H9 (cell line): ENCODE results near the gene ETV5. TPM values are rescaled to one million over a fixed set of nuclear protein-coding genes. Genes with fewer than 3 reads are reported as not detected.
A peak's percentile ranks its signal among the peaks of the same experiment; 100 is the strongest.

Experiments
- DNase-seq: peaks from one replicate; pipeline ENCODE4 v3.0.0-alpha.2; 2017
- H2AFZ ChIP-seq: one replicate; pipeline ENCODE4 v1.6.1; 2013; ENCODE audit warnings: mild to moderate bottlenecking, low read length, control low read depth, moderate library complexity
- H2AK5ac ChIP-seq: 2 replicates; pipeline ENCODE4 v1.6.1; 2013; ENCODE audit warnings: low read length, control low read depth, mixed read lengths; ENCODE audit not compliant: insufficient read length
- H2BK120ac ChIP-seq: one replicate; pipeline ENCODE4 v1.6.1; 2013; ENCODE audit warnings: low read depth, mild to moderate bottlenecking, low read length, control low read depth, inconsistent platforms; ENCODE audit not compliant: poor library complexity, severe bottlenecking
- H2BK12ac ChIP-seq: 2 replicates; pipeline ENCODE4 v1.6.1; 2013; ENCODE audit warnings: low read length, control low read depth, mixed read lengths, low read depth; ENCODE audit not compliant: insufficient read length
- H2BK15ac ChIP-seq: 2 replicates; pipeline ENCODE4 v1.6.1; 2013; ENCODE audit warnings: low read depth, low read length, control low read depth
- H2BK20ac ChIP-seq: one replicate; pipeline ENCODE4 v1.6.1; 2013; ENCODE audit warnings: low read depth, mild to moderate bottlenecking, low read length, control low read depth, inconsistent platforms; ENCODE audit not compliant: poor library complexity, severe bottlenecking
- H2BK5ac ChIP-seq: 2 replicates; pipeline ENCODE4 v1.6.1; 2013; ENCODE audit warnings: low read length, control low read depth, mixed read lengths; ENCODE audit not compliant: insufficient read length
- H3K14ac ChIP-seq: 2 replicates; pipeline ENCODE4 v1.6.1; 2013; ENCODE audit warnings: low read length, control low read depth; ENCODE audit not compliant: insufficient read depth
- H3K18ac ChIP-seq: 2 replicates; pipeline ENCODE4 v1.6.1; 2013; ENCODE audit warnings: low read depth, mild to moderate bottlenecking, mixed read lengths, low read length, control low read depth; ENCODE audit not compliant: insufficient read length
- H3K23ac ChIP-seq: 2 replicates; pipeline ENCODE4 v1.6.1; 2013; ENCODE audit warnings: low read length, control low read depth, mixed read lengths, low read depth; ENCODE audit not compliant: insufficient read length
- H3K23me2 ChIP-seq: 2 replicates; pipeline ENCODE4 v1.6.1; 2013; ENCODE audit warnings: low read depth, mild to moderate bottlenecking, mixed read lengths, low read length, control low read depth; ENCODE audit not compliant: insufficient read length, poor library complexity, severe bottlenecking
- H3K27ac ChIP-seq: 2 replicates; pipeline ENCODE4 v1.5.1; 2013; ENCODE audit warnings: low read length, control low read depth, mixed read lengths, low read depth; ENCODE audit not compliant: insufficient read length
- H3K27me3 ChIP-seq: 2 replicates; pipeline ENCODE4 v1.6.1; 2013; ENCODE audit warnings: low read length, control low read depth, inconsistent platforms; ENCODE audit not compliant: insufficient read depth
- H3K4ac ChIP-seq: 2 replicates; pipeline ENCODE4 v1.6.1; 2013; ENCODE audit warnings: low read depth, mild to moderate bottlenecking, control low read depth, inconsistent platforms, low read length, moderate library complexity
- H3K4me1 ChIP-seq: 2 replicates; pipeline ENCODE4 v1.6.1; 2013; ENCODE audit warnings: low read length, control low read depth, inconsistent platforms; ENCODE audit not compliant: insufficient read depth
- H3K4me2 ChIP-seq: 2 replicates; pipeline ENCODE4 v1.6.1; 2013; ENCODE audit warnings: low read length, control low read depth, mixed read lengths; ENCODE audit not compliant: insufficient read length, insufficient read depth
- H3K56ac ChIP-seq: 2 replicates; pipeline ENCODE4 v1.6.1; 2013; ENCODE audit warnings: low read depth, mild to moderate bottlenecking, mixed read lengths, low read length, control low read depth; ENCODE audit not compliant: insufficient read length
- H3K79me1 ChIP-seq: 2 replicates; pipeline ENCODE4 v1.6.1; 2013; ENCODE audit warnings: low read depth, mild to moderate bottlenecking, moderate library complexity, low read length, control low read depth, inconsistent platforms; ENCODE audit not compliant: insufficient read depth, poor library complexity, severe bottlenecking
- H3K79me2 ChIP-seq: 2 replicates; pipeline ENCODE4 v1.6.1; 2013; ENCODE audit warnings: low read length, control low read depth, inconsistent platforms; ENCODE audit not compliant: insufficient read depth
- H3K9ac ChIP-seq: 2 replicates; pipeline ENCODE4 v1.6.1; 2013; ENCODE audit warnings: low read length, control low read depth, mixed read lengths; ENCODE audit not compliant: insufficient read length; ENCODE audit errors: extremely low read depth
- H3K9me3 ChIP-seq: one replicate; pipeline ENCODE4 v1.6.1; 2013; ENCODE audit warnings: low read depth, low read length, inconsistent platforms; ENCODE audit not compliant: control insufficient read depth
- H3T11ph ChIP-seq: one replicate; pipeline ENCODE4 v1.6.1; 2013; ENCODE audit warnings: mild to moderate bottlenecking, low read length, control low read depth, inconsistent platforms
- H4K20me1 ChIP-seq: one replicate; pipeline ENCODE4 v1.6.1; 2013; ENCODE audit not compliant: control insufficient read depth, insufficient read length, insufficient read depth
- H4K5ac ChIP-seq: 2 replicates; pipeline ENCODE4 v1.6.1; 2013; ENCODE audit warnings: low read depth, mild to moderate bottlenecking, mixed read lengths, low read length, control low read depth; ENCODE audit not compliant: insufficient read length
- H4K8ac ChIP-seq: replicated peaks from 2 replicates; pipeline ENCODE4 v1.6.1; 2013; ENCODE audit warnings: low read length, control low read depth, mixed read lengths, low read depth; ENCODE audit not compliant: insufficient read length
- H4K91ac ChIP-seq: 2 replicates; pipeline ENCODE4 v1.6.1; 2013; ENCODE audit warnings: low read depth, mild to moderate bottlenecking, moderate library complexity, mixed read lengths, low read length, control low read depth; ENCODE audit not compliant: insufficient read length
- H3K27ac Mint-ChIP-seq, 3 experiments: 2 replicates in 2 of 3; 3 replicates in 1 of 3; pipeline ENCODE4 v1.8.0; 2020 to 2021; ENCODE audit warnings: mixed read lengths in 3 of 3, mild to moderate bottlenecking in 1 of 3, moderate library complexity in 1 of 3
- H3K27me3 Mint-ChIP-seq: 2 replicates; pipeline ENCODE4 v1.8.0; 2021; ENCODE audit warnings: low read depth, mild to moderate bottlenecking, moderate library complexity, mixed read lengths
- H3K36me3 Mint-ChIP-seq, 3 experiments: 2 replicates in 2 of 3; 3 replicates in 1 of 3; pipeline ENCODE4 v1.8.0; 2020 to 2021; ENCODE audit warnings: low read depth in 3 of 3, mixed read lengths in 3 of 3; ENCODE audit not compliant: insufficient read depth in 1 of 3
- H3K4me1 Mint-ChIP-seq, 2 experiments: 2 replicates each; pipeline ENCODE4 v1.8.0; 2020; ENCODE audit warnings: mixed read lengths in 2 of 2
- H3K4me3 Mint-ChIP-seq, 2 experiments: 2 replicates in 1 of 2; 3 replicates in 1 of 2; pipeline ENCODE4 v1.8.0; 2020 to 2021; ENCODE audit warnings: mild to moderate bottlenecking in 2 of 2, mixed read lengths in 2 of 2, moderate library complexity in 1 of 2
- H3K9me3 Mint-ChIP-seq, 2 experiments: 2 replicates in 1 of 2; 3 replicates in 1 of 2; pipeline ENCODE4 v1.8.0; 2020; ENCODE audit warnings: mild to moderate bottlenecking in 2 of 2, mixed read lengths in 2 of 2, moderate library complexity in 1 of 2
- WGBS: extraction: QIAGEN DNeasy Blood & Tissue Kit; methylation state at CpG from one replicate; pipeline ENCODE4 v1.1.7; 2013; ENCODE audit warnings: missing lambda C conversion rate, low lambda C conversion rate, mixed read lengths; ENCODE audit not compliant: insufficient read length; ENCODE audit errors: extremely low coverage; 5-methylcytosine and 5-hydroxymethylcytosine counted together
- total RNA-seq: library from RNA; stranded (reverse); gene quantifications from 2 replicates; pipeline ENCODE4 v1.2.1, GENCODE V29; 2021
- TF ChIP-seq, protein P1 (sequence below): fragments of 200-600 bp; sonication (generic); conservative IDR thresholded peaks from 3 replicates; pipeline ENCODE4 v1.8.0; 2021; ENCODE audit warnings: antibody characterized with exemption, mild to moderate bottlenecking

The ETV5 gene
- total RNA-seq, 1 experiment from 2014 or later: 7.7 TPM

DNA sequence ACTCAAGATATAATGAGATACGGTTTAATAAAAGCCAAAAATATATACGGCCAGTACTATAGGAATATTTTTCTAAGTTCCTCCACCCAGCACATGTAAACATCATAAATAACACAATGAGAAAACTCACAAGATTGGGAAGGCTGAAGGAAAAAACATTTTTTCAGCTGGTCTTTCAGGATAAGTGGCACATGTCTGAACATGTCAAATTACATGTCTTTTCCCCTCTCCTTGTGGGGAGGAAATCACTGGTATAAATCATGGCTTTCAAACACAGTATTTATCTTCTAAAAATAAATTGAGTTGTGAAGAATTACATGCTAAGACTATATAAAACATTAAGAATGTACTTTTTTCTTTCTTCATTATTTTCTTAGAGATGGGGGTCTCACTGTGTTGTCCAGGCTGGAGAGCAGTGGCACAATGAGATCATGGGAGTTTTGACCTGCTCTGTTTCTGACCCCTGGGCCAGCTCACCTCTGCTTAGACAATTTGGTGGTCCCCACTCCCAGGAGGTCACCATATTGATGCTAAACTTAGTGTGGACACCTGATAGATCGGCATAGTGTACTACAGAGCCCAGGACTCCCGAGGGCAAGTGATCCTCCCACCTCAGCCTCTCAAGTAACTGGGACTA is 32.8 kb downstream of the ETV5 start:
- Histone ChIP-seq H3K79me1 (no peaks in the 10 kb centered on the region), H3K9ac (no peak overlapping the region), H3K4ac (no peak overlapping the region), H3K79me2 (no peaks in the 10 kb centered on the region), H3K23me2 (no peaks in the 10 kb centered on the region), H3T11ph (no peak overlapping the region), H4K20me1 (no peaks in the 10 kb centered on the region), H3K23ac (no peak overlapping the region), H4K91ac (no peak overlapping the region), H2BK5ac (no peak overlapping the region), H3K27me3 (no peaks in the 10 kb centered on the region), H4K8ac (no peak overlapping the region), H2AFZ (no peak overlapping the region), H3K9me3 (no peaks in the 10 kb centered on the region), H2BK12ac (no peak overlapping the region), H3K14ac (no peak overlapping the region), H3K4me1 (peaks cover 9% of the 10 kb centered on the region; the same call in 1 of the 2 replicates), H2BK15ac (no peak overlapping the region), H2BK120ac (no peak overlapping the region), H3K18ac (no peak overlapping the region), H3K27ac (no peak overlapping the region), H2BK20ac (no peak overlapping the region), H3K56ac (no peak overlapping the region), H2AK5ac (no peak overlapping the region), H4K5ac (no peak overlapping the region), H3K4me2 (no peak overlapping the region)
- Mint-ChIP-seq H3K4me1 (peaks cover 17 to 33% of the 10 kb centered on the region in 2 experiments), H3K9me3 (no peaks in the 10 kb centered on the region; a peak in 1 of 5 replicates), H3K27ac (peak overlapping the region in 1 of 3 experiments; percentile 11; a peak in 1 of 7 replicates), H3K27me3 (no peaks in the 10 kb centered on the region), H3K36me3 (peaks cover 0 to 48% (median 3%) of the 10 kb centered on the region in 3 experiments; a peak in 6 of 7 replicates), H3K4me3 (no peak overlapping the region)
- TF ChIP-seq, protein P1, sequence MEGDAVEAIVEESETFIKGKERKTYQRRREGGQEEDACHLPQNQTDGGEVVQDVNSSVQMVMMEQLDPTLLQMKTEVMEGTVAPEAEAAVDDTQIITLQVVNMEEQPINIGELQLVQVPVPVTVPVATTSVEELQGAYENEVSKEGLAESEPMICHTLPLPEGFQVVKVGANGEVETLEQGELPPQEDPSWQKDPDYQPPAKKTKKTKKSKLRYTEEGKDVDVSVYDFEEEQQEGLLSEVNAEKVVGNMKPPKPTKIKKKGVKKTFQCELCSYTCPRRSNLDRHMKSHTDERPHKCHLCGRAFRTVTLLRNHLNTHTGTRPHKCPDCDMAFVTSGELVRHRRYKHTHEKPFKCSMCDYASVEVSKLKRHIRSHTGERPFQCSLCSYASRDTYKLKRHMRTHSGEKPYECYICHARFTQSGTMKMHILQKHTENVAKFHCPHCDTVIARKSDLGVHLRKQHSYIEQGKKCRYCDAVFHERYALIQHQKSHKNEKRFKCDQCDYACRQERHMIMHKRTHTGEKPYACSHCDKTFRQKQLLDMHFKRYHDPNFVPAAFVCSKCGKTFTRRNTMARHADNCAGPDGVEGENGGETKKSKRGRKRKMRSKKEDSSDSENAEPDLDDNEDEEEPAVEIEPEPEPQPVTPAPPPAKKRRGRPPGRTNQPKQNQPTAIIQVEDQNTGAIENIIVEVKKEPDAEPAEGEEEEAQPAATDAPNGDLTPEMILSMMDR: no peak
- no peak for DNase-seq
- WGBS: no CpG with 5 or more reads among the region's 4 CpGs
